ENCODE data around the gene FARSA.
"Not testable (repeated sequence)": the region's sequence is repeated elsewhere in the genome, so short reads cannot be mapped to it uniquely, and the experiment has no call there.

Gene FARSA

DNA sequence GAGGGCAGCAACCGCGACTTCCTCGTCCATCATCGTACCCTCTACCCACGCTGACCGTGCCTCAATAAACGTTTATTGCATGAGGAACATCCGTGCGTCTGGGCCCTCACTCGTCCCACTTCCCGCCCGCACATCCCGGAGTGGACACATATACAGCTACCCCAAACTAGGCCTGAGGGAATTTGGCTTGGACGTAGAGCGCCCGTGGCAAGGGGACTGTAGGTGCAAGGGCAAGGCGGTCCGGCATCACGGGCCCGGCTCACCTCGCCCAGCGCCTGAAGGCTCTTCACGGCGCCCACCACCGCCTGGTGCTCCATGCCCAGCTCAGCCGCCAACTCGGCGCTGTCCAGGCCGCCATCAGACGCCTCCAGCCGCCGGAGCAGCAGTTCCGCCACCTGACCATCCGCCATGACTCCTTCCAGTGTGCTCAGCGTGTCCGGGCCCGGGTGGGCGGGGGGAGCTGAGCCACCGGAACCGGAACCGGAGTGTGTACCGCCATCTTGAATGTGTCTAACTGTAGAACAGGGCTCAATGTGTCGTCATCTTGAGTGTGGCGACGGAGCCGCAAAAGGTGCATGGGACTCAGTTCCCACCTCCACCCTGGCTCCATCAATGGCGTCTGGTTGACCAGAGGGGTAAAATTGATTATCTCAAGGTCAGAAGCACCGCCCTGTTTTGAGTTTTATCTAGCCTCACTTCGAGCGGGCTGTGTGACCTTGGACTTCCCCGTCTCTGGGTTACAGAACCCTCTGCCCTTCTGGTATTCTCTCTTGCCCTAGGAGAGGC, at the start of gene FARSA:
TSS of gene FARSA (minus strand) at position 425 of the 786 bp plus-strand sequence. CDS start at position 410, 15 bp downstream.
- peak; percentile 87 for DNase-seq

DNA sequence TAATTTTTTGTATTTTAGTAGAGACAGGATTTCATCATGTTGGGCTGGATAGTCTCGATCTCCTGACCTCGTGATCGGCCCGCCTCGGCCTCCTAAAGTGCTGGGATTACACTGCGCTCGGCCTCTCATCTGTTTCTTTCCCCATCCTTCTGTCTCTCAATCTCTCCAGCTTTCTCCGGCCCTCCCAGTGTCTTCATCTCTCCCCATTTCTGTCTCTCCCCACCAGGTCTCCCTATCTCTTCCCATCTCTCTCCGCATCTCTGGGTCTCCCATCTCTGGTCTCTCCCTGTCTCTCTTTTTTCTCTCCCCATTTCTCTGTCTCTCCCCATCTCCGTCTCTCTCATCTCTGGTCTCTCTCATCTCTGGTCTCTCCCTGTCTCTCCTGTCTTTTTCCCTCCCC, 49.6 kb upstream of the FARSA start:
- DNase-seq = no peak

DNA sequence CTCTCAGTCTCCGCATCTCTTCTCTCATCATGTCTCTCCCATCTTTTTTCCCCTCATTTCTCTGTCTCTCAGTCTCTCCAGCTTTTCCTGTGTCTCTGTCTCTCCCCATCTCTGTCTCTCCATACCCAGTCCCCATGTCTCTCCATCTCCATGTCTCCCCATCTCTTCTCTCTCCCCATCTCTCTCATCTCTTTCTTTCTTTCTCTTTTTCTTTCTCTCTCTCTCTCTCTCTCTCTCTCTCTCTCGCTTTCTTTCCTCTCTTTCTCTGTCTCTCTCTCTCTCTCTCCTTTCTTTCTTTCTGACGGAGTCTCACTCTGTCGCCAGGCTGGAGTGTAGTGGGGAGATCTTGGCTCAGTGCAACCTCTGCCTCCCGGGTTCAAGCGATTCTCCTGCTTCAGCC, 49.1 kb upstream of the FARSA start:
- no peak for DNase-seq

DNA sequence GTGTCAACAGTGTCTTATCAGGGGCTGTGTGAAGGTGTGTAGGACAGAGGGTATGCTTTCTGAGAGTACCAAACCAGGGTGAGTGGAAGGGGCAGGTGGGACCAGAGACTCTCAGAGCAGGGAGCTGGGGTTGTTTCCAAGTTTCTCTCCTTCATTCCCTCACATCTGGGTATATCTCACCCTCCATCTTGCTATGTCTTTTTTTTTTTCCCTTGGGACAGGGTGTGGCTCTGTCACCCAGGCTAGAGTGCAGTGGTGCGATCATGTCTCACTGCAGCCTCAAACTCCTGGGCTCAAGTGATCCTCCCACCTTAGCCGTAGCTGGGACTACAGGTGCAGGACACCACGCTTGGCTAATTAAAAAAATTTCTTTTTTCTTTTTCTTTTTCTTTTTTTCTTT, 46.5 kb upstream of the FARSA start:
- no peak for DNase-seq

DNA sequence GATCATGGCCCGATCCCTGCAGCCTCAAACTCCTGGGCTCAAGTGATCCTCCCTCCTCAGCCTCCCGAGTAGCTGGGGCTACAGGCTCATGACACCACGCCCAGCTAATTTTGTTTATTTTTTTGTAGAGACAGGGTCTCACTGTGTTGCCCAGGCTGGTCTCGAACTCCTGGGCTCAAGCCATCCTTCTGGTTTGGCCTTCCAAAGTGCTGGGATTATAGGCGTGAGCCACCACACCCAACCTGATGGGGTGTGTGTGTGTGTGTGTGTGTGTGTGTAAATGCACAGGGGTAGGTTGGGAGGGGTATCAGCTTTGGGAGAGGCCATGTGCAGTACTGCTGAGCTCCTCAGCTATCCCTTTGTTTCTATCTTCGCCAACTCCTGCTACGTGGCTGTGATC, 42.6 kb upstream of the FARSA start:
- DNase-seq = not testable (repeated sequence)

DNA sequence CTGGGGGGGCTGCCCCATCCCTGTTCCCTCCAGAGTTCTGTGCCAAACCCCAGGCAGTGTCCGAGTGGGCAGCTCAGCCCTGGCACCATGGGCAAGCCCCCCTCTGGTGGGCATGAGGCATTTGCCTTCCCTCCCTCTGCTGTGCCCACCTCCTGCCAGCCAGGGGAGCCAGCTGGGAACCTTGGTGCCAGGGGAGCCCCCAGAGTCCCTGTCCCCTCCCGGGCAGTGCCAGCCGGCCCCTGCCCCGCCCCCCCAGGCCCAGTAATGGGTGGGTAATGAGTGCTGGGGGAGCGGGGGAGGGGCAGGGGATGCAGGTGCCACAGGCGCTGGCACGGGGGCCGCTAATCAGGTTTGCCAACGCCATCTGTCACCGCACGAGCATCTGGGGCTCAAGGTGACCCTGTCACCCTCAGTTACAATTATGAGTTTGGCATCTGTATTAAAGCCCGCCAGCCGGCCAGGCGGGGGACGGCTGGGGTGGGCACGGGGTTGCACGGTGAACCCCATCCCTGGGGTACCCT, 41.8 kb upstream of the FARSA start:
- no peak for DNase-seq

DNA sequence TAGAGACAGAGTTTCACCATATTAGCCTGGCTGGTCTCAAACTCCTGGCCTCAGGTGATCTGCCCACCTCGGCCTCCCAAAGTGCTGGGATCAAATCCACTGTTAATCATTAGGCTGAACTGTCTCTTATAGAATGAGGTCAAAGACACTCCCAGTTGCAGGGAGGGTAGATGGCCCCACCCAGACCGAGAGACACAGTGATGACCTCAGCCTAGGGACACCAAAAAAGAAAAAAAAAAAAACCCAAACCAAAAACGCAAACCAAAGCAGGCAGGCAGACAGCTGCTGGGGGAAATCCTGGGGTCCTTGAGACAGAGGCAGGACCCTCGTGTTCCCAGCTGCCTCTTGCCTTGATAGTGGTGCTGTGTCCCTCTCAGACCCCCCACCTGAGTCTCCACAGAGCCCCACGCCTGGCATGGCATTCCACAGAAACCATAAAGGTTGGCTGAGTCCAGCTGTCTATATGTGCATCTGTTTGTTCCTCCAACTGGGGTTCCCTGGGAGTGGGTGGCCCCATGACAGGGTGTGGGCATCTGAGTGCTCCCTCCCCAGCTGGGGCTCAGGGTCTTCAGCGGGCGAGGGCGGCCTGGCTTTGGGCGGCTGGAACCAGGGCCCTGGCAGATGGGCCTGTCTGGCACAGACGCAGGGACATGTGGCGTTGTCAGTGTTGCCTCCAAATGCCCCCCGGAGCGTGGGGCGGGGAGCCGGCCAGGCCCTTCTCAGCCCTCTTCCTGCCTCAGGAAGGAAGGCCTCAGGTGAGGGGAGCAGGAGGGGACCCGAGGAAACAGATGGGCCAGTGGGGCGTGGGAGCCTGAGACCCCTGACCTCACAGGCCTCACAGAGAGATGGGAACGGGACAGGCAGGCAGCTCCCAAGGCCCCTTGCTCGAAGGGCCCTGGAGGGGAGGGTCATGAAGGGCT, 41.0 kb upstream of the FARSA start:
- DNase-seq = no peak

DNA sequence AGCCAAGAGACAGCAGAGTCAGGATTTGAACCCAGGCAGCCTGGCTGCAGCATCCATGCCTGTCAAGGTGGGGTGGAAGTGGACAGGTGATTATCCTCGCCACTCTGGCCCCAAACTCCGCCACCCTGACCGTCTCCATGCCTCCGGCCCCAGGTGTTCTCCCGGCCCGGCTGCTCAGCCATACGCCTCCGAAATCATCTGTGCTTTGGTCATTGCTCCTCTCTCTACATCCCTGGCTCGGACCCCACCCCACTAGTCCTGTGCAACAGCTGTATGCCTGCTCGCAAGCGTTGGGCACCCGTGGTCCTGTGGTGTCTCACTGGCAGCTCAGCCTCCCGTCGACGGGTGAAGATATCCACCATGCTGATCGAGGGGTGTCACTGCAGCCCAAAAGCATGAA, 39.7 kb upstream of the FARSA start:
- DNase-seq = no peak

DNA sequence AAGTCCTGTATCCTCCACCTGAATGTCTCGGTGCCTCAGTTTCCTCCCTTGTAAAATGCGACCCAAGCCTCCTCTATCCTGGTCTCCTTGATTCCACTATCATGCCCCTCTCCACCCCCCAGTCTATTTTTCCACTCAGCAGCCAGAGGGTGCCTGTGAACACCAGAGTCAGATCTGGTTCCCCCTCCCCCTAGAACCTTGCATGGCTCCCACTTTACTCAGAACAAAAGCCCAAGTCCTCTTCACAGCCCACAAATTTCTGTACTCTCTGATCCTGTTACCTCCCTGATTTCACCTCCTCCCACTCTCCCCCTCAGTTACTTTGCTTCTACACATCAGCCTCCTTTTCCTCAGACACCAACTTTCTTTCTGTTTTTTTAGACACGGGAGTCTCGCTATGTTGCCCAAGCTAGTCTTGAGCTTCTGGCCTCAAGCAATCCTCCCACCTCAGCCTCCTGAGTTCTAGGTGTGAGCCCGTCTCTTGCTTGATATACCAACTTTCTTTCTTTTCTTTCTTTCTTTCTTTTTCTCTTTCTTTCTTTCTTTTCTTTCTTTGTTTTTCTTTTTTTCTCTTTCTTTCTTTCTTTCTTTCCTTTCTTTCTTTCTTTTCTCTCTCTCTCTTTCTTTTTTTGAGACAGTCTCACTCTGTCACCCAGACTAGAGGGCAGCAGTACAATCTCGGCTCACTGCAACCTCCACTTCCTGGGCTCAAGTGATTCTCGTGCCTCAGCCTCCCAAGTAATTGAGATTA, 36.7 kb upstream of the FARSA start:
- no peak for DNase-seq

DNA sequence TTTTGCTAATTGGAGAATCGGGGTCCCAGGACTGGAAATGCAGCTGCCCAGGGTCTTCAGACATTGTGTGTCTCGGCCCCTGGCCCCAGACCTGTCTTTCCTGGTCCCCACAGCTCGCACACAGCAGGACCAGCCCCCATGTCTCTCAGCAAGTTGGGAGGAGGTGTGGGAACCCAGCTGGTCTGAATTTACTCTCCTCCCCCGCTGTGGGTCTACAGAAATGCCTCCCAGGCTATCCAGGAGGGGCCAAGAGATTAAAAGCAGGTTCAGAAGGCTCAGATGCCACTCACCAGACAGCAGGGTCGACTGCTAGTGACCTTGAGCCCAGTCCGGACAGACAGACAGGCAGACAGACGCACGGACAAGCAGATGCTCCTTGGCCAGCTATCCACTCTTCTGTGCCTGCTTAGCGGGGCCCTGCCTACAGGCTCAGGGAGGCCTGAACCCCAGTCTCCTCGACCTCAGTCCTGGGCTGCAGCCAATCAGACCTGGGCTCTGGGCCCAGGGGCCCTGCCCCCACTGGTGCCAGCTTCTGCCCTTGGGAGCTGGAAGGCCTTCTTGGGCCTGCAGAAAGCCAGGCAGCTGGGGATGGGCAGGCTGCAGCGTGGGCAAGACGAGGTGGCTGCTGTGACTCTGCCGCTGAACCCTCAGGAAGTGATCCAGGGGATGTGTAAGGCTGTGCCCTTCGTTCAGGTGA, 35.9 kb upstream of the FARSA start, which contains the start of gene DAND5:
TSS of gene DAND5 (plus strand) at position 285 of the 697 bp plus-strand sequence. CDS start at position 370, 85 bp downstream.
- DNase-seq = no peak

DNA sequence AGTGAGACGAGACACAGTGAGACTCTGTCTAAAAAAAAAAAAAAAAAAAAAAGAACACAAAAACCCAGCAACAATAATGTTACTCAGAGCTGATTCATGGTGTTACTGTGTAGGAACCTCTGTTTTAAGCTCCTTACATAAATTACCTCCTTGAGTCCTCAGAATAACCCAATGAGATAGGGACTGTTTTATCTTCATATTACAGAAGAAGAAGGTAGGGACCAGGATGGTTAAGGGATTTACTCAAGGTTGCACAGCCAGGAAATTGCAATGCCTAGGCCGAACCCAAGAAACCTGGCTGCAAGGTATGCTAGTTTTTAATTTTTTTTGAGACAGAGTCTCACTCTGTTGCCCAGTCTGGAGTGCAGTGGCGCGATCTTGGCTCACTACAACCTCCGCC, 34.4 kb upstream of the FARSA start:
- no peak for DNase-seq

DNA sequence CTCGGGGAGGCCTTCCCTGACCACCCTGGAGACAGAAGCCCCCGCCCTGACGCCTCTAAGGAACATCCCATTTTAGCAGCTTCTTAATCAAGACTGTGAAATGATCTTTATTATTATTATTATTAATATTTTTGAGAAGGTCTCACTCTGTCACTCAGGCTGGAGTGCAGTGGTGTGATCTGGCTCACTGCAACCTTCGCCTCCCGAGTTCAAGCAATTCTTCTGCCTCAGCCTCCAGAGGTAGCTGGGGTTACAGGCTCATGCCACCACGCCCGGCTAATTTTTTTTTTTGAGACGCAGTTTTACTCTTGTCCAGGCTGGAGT, 32.3 kb upstream of the FARSA start:
- no peak for DNase-seq

DNA sequence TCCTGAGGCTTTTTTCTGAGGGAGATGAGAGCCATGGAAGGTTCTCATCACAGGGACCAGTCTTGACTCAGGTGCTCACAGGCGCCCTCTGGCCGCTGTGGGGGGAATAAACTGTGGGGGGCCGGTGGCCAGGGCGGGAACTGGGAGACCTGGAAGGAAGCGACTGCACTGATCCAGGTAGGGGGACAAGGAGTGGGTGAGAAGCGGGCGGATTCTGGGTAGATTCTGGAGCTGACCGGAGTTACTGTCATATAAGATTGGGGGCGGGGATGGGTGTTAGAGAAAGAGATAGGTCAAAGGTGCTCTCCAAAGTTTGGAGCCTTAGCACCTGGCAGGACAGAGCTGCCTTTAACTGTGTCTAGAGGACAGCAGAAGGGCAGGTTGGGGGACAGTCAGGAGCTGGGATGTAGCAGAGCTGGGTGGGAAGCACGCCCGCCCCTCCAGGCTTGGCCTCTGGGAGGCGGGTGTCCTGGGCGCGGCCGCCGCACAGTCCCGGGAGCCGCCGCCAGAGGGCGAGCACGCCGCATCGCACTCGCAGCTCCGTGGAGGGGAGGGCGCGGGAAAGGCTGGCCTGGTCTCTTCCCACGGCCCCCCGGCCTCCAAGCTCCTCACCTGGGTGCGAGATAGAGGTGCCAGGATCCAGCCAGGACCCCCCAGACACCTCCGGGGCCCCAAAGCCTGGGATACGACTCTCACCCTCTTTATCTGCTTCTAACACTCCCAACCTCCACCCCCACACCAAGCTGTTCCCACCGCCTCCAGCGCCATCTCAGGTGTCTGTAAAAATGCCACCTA, 31.7 kb upstream of the FARSA start:
- DNase-seq = peak; percentile 73

DNA sequence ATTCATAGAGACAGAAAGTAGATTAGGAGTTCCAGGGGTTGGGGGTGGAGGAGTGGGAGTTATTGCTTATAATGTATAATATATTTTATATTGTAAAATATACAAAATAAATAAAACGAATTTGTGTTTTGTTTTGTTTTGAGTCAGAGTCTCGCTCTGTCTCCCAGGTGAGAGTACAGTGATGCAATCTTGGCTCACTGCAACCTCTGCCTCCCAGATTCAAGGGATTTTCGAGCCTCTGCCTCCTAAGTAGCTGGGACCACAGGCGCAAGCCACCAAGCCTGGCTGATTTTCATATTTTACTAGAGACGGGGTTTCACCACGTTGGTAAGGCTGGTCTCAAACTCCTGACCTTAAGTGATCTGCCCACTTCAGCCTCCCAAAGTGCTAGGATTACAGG, 26.0 kb upstream of the FARSA start:
- no peak for DNase-seq

DNA sequence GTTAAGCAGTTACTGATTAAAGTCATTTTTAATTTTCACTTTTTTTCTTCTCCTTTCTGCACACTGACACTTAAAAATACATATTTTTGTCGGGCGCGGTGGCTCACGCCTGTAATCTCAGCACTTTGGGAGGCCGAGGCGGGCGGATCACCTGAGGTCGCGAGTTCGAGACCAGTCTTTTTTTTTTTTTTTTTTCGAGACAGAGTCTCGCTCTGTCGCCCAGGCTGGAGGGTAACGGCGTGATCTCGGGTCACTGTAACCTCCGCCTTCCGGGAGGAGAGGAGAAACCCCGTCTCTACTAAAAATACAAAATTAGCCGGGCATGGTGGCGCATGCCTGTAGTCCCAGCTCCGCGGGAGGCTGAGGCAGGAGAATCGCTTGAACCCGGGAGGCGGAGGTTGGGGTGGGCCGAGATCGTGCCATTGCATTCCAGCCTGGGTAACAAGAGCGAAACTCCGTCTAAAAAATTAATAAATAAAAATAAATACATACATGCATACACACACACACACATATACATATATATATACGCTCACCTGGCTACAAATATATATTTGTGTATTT, 24.0 kb upstream of the FARSA start:
- DNase-seq = not testable (repeated sequence)

DNA sequence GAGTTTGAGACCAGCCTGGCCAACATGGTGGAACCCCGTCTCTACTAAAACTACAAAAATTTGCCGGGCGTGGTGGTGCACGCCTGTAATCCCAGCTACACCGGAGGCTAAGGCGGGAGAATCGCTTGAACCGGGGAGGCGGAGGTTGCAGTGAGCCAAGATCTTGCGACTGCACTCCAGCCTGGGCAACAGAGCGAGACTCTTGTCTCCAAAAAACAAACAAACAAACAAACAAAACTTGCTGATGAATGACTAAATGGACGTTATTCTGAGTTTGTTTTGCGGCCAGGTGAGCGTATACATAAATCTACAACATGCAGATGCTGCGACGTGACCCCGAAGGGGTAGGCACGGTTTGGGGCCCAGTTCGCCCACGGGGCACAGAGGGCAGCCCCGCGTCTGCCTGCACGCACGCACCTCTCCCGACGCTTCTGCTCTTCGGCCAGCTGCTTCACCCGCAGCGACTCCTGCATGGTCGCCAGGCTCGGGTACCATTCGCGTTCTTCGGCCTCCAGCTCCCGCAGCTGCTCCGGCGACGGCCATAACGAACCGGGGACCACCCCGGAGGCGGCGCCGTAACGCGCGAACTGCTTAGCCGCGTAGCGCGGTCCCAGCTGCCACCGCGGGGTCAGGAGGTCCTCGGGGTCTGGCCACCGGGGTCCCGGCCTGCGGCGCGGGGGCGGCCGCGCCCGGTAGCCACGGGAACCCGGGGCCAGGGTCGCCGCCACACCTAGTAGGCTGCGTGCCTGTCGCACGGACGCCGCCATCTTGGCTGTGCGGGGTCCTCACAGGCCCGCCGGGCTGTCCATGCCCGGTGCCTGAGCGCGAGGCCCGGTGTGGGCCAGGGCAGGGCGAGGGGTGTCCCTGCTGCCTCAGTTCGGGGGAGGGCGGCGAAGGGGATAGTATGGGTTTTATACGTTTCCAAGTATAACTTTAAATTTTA, 23.2 kb upstream of the FARSA start, which contains the start of gene GADD45GIP1:
TSS of gene GADD45GIP1 (minus strand) at position 778 of the 943 bp plus-strand sequence. CDS start at position 767, 11 bp downstream.
- peak; percentile 66 for DNase-seq

DNA sequence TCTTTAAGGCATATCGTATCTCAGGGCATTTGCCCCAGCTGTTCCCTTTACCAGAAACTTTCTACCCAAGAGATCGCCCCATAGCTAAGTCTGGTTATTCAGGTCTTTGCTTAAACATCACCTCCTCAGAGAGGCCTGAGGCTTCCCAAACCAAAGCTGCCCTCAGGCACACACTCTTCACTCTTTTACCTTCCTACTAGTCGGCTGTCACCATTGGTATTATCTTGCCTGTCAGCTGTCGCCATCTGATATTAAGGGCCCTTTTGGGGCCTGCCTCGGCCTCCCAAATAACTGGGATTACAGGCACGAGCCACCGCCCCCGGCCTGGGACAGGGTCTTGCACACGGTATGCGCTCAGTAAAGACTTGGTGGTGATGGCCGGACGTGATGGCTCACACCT, 22.5 kb upstream of the FARSA start:
- DNase-seq = no peak

DNA sequence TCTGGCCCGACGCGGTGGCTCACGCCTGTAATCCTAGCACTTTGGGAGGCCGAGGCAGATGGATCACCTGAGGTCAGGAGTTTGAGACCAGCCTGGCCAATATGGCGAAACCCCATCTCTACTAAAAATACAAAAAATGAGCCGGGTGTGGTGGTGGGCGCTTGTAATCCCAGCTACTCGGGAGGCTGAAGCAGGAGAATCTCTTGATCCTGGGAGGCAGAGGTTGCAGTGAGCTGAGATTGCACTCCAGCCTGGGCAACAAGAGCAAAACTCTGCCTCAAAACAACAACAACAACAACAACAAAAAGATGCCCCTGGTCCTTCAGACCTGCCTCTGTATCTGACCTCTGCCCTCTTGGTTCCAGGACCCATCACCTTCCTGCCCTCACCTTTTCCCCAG, 22.1 kb upstream of the FARSA start:
- not testable (repeated sequence) for DNase-seq

DNA sequence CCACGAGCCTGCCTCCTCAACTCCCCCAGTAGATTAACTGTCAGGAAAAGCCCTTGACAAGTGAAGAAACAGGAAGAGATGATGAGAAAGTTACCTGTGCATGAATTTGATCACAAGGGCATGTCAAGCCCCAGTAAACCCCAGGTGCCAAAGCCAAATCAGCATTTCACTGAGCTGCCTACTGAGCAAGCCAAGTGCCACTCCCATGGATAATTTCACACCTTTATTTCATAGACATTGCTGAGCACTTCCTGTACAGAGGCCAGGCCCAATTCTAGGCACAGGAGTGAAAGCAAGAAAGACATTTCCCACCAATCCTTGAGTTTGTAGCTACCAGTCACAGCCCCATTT, 21.1 kb upstream of the FARSA start:
- no peak for DNase-seq
